Measurements from ENCODE around the gene AGR3. TPM values are rescaled to one million over a fixed set of nuclear protein-coding genes. Genes with fewer than 3 reads are reported as not detected.

Gene AGR3
- total RNA-seq, 1 experiment from 2014 or later = not detected

DNA sequence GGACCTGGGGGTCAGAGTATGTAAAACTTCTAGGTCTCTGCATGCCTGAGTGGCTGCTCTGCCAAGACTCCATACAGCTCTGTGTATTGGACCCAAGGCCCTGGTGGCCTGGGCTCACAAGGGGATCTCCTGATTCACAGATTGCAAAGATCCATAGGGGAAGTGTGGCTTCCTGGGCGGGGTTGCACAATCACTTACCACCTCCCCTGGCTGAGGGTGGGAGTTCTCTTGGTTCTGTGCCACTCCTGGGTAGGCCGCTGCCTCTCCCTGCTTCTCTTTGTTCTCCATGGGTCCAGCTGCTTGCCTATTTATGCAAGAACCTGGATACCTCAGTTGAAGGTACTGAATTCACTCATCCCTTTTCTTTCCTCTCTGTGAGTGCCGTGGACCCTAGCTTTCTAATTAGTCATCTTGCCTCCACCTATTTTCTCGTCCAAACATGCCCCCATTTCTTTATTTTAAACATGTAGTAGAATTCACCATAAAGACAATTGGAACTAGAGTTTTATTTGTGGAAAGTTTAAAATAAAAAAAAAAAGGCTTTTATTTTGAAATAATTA, 18.5 kb upstream of the AGR3 start:
- Histone ChIP-seq H3K9me2 (ENCODE audit: insufficient read depth) (no peaks in the 10 kb centered on the region), H3K9ac (ENCODE audit: low read length) (no peak overlapping the region), H3K4me1 (ENCODE audit: control insufficient read depth in 1 of 2, insufficient read depth in 2 of 2, low read length in 2 of 2) (no peaks in the 10 kb centered on the region), H3K9me3 (ENCODE audit: control insufficient read depth in 1 of 2, insufficient read depth in 1 of 2, low read depth in 1 of 2, low read length in 2 of 2) (no peaks in the 10 kb centered on the region), H3K4me2 (ENCODE audit: low read length) (no peak overlapping the region), H3K27me3 (ENCODE audit: insufficient read depth, low read length) (no peaks in the 10 kb centered on the region), H3K4me3 (replicated peaks in 1 of 2; ENCODE audit: low read depth in 1 of 2, low read length in 2 of 2) (no peak overlapping the region), H3K27ac (ENCODE audit: low read depth, low read length) (no peak overlapping the region), H3K36me3 (ENCODE audit: control insufficient read depth in 1 of 2, insufficient read depth in 2 of 2, low read length in 2 of 2) (no peaks in the 10 kb centered on the region), H4K20me1 (ENCODE audit: insufficient read depth) (no peaks in the 10 kb centered on the region), H2AFZ (ENCODE audit: low read depth, low read length, poor library complexity, severe bottlenecking) (no peak overlapping the region), H3K79me2 (ENCODE audit: insufficient read depth, low read length) (no peaks in the 10 kb centered on the region)
- CTCF ChIA-PET = no interaction called here
- DNase-seq (ENCODE audit: low read depth, low spot score) = no peak
- BruUV-seq (replicated peaks) = no TSS peak
- TF ChIP-seq SRF (IDR thresholded peaks at IDR 0.05; ENCODE audit: low read depth) (no peak), ELF1 (IDR thresholded peaks at IDR 0.05; ENCODE audit: borderline replicate concordance, low read depth) (no peak), TCF7L2 (IDR thresholded peaks at IDR 0.05; ENCODE audit: borderline replicate concordance, extremely low read depth, insufficient read depth, insufficient read length) (no peak), SP1 (IDR thresholded peaks at IDR 0.05; ENCODE audit: low read depth) (no peak), SIN3A (IDR thresholded peaks at IDR 0.05; ENCODE audit: low read depth) (no peak)
- TF ChIP-seq, protein P1, sequence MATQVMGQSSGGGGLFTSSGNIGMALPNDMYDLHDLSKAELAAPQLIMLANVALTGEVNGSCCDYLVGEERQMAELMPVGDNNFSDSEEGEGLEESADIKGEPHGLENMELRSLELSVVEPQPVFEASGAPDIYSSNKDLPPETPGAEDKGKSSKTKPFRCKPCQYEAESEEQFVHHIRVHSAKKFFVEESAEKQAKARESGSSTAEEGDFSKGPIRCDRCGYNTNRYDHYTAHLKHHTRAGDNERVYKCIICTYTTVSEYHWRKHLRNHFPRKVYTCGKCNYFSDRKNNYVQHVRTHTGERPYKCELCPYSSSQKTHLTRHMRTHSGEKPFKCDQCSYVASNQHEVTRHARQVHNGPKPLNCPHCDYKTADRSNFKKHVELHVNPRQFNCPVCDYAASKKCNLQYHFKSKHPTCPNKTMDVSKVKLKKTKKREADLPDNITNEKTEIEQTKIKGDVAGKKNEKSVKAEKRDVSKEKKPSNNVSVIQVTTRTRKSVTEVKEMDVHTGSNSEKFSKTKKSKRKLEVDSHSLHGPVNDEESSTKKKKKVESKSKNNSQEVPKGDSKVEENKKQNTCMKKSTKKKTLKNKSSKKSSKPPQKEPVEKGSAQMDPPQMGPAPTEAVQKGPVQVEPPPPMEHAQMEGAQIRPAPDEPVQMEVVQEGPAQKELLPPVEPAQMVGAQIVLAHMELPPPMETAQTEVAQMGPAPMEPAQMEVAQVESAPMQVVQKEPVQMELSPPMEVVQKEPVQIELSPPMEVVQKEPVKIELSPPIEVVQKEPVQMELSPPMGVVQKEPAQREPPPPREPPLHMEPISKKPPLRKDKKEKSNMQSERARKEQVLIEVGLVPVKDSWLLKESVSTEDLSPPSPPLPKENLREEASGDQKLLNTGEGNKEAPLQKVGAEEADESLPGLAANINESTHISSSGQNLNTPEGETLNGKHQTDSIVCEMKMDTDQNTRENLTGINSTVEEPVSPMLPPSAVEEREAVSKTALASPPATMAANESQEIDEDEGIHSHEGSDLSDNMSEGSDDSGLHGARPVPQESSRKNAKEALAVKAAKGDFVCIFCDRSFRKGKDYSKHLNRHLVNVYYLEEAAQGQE (IDR thresholded peaks at IDR 0.05; ENCODE audit: low read depth) = no peak
- TF ChIP-seq, protein P2, sequence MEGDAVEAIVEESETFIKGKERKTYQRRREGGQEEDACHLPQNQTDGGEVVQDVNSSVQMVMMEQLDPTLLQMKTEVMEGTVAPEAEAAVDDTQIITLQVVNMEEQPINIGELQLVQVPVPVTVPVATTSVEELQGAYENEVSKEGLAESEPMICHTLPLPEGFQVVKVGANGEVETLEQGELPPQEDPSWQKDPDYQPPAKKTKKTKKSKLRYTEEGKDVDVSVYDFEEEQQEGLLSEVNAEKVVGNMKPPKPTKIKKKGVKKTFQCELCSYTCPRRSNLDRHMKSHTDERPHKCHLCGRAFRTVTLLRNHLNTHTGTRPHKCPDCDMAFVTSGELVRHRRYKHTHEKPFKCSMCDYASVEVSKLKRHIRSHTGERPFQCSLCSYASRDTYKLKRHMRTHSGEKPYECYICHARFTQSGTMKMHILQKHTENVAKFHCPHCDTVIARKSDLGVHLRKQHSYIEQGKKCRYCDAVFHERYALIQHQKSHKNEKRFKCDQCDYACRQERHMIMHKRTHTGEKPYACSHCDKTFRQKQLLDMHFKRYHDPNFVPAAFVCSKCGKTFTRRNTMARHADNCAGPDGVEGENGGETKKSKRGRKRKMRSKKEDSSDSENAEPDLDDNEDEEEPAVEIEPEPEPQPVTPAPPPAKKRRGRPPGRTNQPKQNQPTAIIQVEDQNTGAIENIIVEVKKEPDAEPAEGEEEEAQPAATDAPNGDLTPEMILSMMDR (IDR thresholded peaks at IDR 0.05 in 2 of 3, conservative IDR thresholded peaks at IDR 0.05 in 1 of 3; ENCODE audit: borderline replicate concordance in 1 of 3, insufficient read depth in 1 of 3, low read depth in 2 of 3, low read length in 2 of 3) = no peak
- intact Hi-C loops (cut with micrococcal nuclease) = no loop called here
- POLR2A ChIA-PET = no interaction called here
- ATAC-seq = no peak
- RAD21 ChIA-PET (ENCODE audit: low non-redundant PET in 1 of 2, low total read pairs in 2 of 2, uncharacterized antibody in 2 of 2, unreplicated experiment in 2 of 2) = no interaction called here

Data from HCT116 (cell line).